CD4-positive, CD25-positive, alpha-beta regulatory T cell (primary cell): ENCODE measurements around the gene NOS2. TPM values are rescaled to one million over a fixed set of nuclear protein-coding genes. Genes with fewer than 3 reads are reported as not detected.

Source experiments
- ATAC-seq, 2 donors: fragments of 150-1000 bp; cut with Tn5 transposase; one replicate each; pipeline ENCODE4 v1.10.0; 2021; ENCODE audit warnings: low read depth in 2 of 2, moderate number of reproducible peaks in 2 of 2, moderate library complexity in 1 of 2
- DNase-seq, 3 donors: peaks; one replicate each; pipeline versions ENCODE4 v3.0.0 to v3.0.0-alpha.2; 2012 to 2022; ENCODE audit warnings: mixed read lengths in 1 of 3
- H3K27ac ChIP-seq: one replicate; pipeline ENCODE4 v1.7.0; 2013; ENCODE audit warnings: mild to moderate bottlenecking, low read length; ENCODE audit not compliant: insufficient read depth, poor library complexity, severe bottlenecking
- H3K27me3 ChIP-seq: one replicate; pipeline ENCODE4 v1.7.0; 2013; ENCODE audit warnings: low read length; ENCODE audit not compliant: control insufficient read depth, insufficient read depth
- H3K36me3 ChIP-seq: one replicate; pipeline ENCODE4 v1.7.0; 2013; ENCODE audit warnings: mild to moderate bottlenecking, low read length, moderate library complexity; ENCODE audit not compliant: control insufficient read depth, insufficient read depth
- H3K4me1 ChIP-seq: 2 replicates; pipeline ENCODE4 v1.7.0; 2013; ENCODE audit warnings: mild to moderate bottlenecking, low read length; ENCODE audit not compliant: insufficient read depth, control insufficient read depth, poor library complexity, severe bottlenecking
- H3K4me3 ChIP-seq: one replicate; pipeline ENCODE4 v1.7.0; 2013; ENCODE audit warnings: low read depth, mild to moderate bottlenecking, low read length, moderate library complexity
- H3K9me3 ChIP-seq, 2 experiments: 1 replicate in 1 of 2; 2 replicates in 1 of 2; pipeline ENCODE4 v1.7.0; 2013; ENCODE audit warnings: low read length in 2 of 2, mild to moderate bottlenecking in 1 of 2, moderate library complexity in 1 of 2; ENCODE audit not compliant: control insufficient read depth in 2 of 2
- H3K27ac Mint-ChIP-seq, 3 donors: one replicate each; pipeline ENCODE4 v1.8.0; 2020 to 2022; ENCODE audit warnings: mild to moderate bottlenecking in 3 of 3, mixed read lengths in 3 of 3, moderate library complexity in 2 of 3
- H3K27me3 Mint-ChIP-seq: one replicate; pipeline ENCODE4 v1.8.0; 2022; ENCODE audit warnings: mild to moderate bottlenecking, mixed read lengths
- H3K36me3 Mint-ChIP-seq: one replicate; pipeline ENCODE4 v1.8.0; 2020; ENCODE audit warnings: mixed read lengths
- H3K4me1 Mint-ChIP-seq, 4 donors: one replicate each; pipeline ENCODE4 v1.8.0; 2020 to 2022; ENCODE audit warnings: mixed read lengths in 4 of 4, mild to moderate bottlenecking in 1 of 4
- H3K4me3 Mint-ChIP-seq, 4 donors: one replicate each; pipeline ENCODE4 v1.8.0; 2020 to 2022; ENCODE audit warnings: mild to moderate bottlenecking in 4 of 4, mixed read lengths in 4 of 4, moderate library complexity in 3 of 4
- H3K9me3 Mint-ChIP-seq, 7 donors: one replicate each; pipeline ENCODE4 v1.8.0; 2020 to 2022; ENCODE audit warnings: mixed read lengths in 7 of 7, mild to moderate bottlenecking in 3 of 7, moderate library complexity in 2 of 7
- polyA plus RNA-seq, 4 donors: library from polyadenylated mRNA; unstranded; fragments of 300-500 nt; fragmentation: Illumina TruSeq; gene quantifications; one replicate each; pipeline ENCODE4 v1.2.3, GENCODE V29; 2021
- total RNA-seq: library from RNA; stranded (reverse); gene quantifications from one replicate; pipeline ENCODE4 v1.2.3, GENCODE V29; 2022

The NOS2 gene
- total and polyA plus RNA-seq, 5 donors from 2014 or later = 0.15 TPM; not detected in 4

DNA sequence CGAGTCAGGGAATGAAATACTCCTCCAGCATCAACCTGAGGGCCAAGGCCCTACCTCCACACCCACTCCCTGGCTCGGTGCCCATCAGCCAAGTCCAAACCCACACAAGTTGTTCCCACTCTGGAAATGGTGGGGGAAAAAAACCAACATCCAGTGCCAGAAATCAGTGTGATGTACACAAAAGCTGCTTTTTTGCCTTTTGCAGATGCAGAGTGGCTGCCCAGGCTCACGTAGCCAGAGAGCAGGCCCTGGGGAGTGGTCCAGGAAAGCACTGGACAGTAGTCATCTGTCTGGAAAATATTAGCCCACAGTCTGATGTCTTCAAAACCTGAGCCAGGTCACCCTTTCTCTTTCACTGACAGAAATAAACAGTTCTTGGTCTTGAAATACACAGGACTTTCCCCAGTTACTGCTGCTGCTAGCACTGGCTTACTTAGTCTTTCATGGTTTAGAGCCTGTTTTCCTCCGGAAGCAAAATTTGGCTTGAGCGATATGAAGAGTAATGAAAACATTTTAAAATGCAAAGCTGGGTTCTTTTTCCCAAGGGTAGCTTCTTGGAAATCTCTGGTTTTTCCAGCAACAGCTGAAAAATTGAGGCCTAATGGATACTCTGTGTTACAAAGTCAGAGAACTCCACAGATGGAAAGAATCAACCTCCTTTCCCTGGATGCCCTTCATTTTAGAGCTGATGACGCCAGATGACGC is 18.2 kb upstream of the NOS2 start:
- no peaks in the 10 kb centered on the region for H3K4me1 ChIP-seq
- H3K27ac ChIP-seq = no peak overlapping the region
- no peak overlapping the region for H3K4me3 ChIP-seq
- Mint-ChIP-seq H3K27me3 (peaks cover 9% of the 10 kb centered on the region), H3K36me3 (no peaks in the 10 kb centered on the region), H3K4me3 (no peak overlapping the region), H3K27ac (no peak overlapping the region), H3K9me3 (peaks cover 3 to 19% (median 5%) of the 10 kb centered on the region in 7 donors), H3K4me1 (no peaks in the 10 kb centered on the region)
- DNase-seq (no peak), ATAC-seq (no peak)
- H3K9me3 ChIP-seq = peaks cover 8 to 9% of the 10 kb centered on the region in 2 experiments
- peaks cover 3% of the 10 kb centered on the region for H3K27me3 ChIP-seq
- no peaks in the 10 kb centered on the region for H3K36me3 ChIP-seq

DNA sequence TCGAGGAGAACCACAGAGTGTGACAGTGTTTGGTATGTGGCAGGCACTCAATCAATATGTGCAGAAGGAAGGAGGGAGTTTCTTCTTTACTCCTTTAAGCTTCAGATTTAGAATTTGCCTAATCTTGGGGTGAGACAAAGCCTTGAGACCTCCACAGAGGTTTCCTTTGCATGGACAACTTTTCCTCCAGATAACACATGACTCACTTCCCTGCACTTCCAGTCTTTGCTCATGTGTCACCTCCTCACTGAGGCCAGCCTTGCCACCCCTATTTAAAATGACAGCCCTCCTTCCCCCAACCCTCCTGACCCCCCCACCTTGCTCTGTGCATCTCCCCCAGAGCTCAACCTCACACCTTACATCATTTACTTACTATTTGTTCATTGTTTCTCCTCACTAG is 17.4 kb upstream of the NOS2 start:
- H3K27ac ChIP-seq = no peak overlapping the region
- H3K4me1 ChIP-seq = no peaks in the 10 kb centered on the region
- Mint-ChIP-seq H3K27ac (no peak overlapping the region), H3K9me3 (peaks cover 0 to 19% (median 4%) of the 10 kb centered on the region in 7 donors), H3K4me1 (no peaks in the 10 kb centered on the region), H3K27me3 (peaks cover 9% of the 10 kb centered on the region), H3K36me3 (no peaks in the 10 kb centered on the region), H3K4me3 (no peak overlapping the region)
- peaks cover 4 to 8% of the 10 kb centered on the region in 2 experiments for H3K9me3 ChIP-seq
- DNase-seq (no peak), ATAC-seq (no peak)
- H3K27me3 ChIP-seq = peaks cover 3% of the 10 kb centered on the region
- no peaks in the 10 kb centered on the region for H3K36me3 ChIP-seq
- H3K4me3 ChIP-seq = no peak overlapping the region

DNA sequence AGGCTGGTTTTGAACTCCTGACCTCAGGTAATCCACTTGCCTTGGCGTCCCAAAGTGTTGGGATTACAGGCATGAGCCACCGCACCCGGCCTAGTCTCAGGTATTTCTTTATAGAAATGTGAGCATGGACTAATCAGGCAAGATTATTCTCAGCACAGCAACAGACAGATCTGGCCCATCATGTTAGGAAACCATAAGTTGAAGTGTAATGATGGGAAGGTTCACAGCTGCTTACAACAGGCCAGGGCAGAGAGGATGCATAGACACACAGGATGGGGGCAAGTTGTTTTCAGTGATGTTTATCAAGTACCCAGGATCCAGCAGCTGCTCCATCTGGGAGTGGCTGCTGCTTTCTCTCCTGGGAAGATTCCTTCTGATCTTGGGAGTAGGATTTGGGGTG is 16.6 kb upstream of the NOS2 start:
- no peak overlapping the region for H3K27ac Mint-ChIP-seq

DNA sequence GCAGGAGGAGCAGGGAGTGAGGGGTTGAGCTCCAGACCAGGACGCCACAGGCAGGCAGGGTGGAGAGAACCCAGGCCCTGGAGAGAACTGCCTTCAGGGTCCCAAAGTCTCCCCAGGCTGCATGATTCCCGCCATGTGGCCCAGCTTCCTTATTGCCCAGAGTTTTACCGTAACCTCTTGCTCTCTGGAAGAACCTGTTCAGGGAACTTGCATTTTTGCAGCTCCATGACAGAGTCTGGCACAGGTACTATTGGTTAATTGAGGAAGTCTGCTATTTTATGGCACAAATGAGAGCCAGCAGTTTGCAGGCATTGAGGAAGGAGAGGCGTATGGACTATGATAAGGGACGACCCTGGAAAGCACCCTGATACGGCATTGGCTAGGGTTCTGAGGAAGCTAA is 11.6 kb upstream of the NOS2 start:
- no peaks in the 10 kb centered on the region for H3K36me3 Mint-ChIP-seq
- H3K27ac Mint-ChIP-seq = no peak overlapping the region
- no peaks in the 10 kb centered on the region for H3K27me3 Mint-ChIP-seq
- H3K4me1 Mint-ChIP-seq = peaks cover 15 to 31% (median 24%) of the 10 kb centered on the region in 4 donors
- Histone ChIP-seq H3K27me3 (no peaks in the 10 kb centered on the region), H3K27ac (no peak overlapping the region), H3K4me3 (no peak overlapping the region), H3K9me3 (no peaks in the 10 kb centered on the region), H3K36me3 (no peaks in the 10 kb centered on the region), H3K4me1 (peaks cover 26% of the 10 kb centered on the region)
- H3K9me3 Mint-ChIP-seq = peaks cover 0 to 4% (median 0%) of the 10 kb centered on the region in 7 donors
- no peak for ATAC-seq
- no peak overlapping the region for H3K4me3 Mint-ChIP-seq
- DNase-seq = no peak

More for the DNA sequence above, 16.6 kb upstream of the NOS2 start:
- Histone ChIP-seq H3K4me1 (no peaks in the 10 kb centered on the region), H3K4me3 (no peak overlapping the region), H3K27ac (no peak overlapping the region), H3K27me3 (peaks cover 3% of the 10 kb centered on the region), H3K36me3 (no peaks in the 10 kb centered on the region), H3K9me3 (peaks cover 0 to 5% of the 10 kb centered on the region in 2 experiments)
- no peaks in the 10 kb centered on the region for H3K4me1 Mint-ChIP-seq
- ATAC-seq (no peak), DNase-seq (no peak)
- H3K4me3 Mint-ChIP-seq = no peak overlapping the region
- peaks cover 0 to 12% (median 4%) of the 10 kb centered on the region in 7 donors for H3K9me3 Mint-ChIP-seq
- H3K36me3 Mint-ChIP-seq = no peaks in the 10 kb centered on the region
- peaks cover 9% of the 10 kb centered on the region for H3K27me3 Mint-ChIP-seq

DNA sequence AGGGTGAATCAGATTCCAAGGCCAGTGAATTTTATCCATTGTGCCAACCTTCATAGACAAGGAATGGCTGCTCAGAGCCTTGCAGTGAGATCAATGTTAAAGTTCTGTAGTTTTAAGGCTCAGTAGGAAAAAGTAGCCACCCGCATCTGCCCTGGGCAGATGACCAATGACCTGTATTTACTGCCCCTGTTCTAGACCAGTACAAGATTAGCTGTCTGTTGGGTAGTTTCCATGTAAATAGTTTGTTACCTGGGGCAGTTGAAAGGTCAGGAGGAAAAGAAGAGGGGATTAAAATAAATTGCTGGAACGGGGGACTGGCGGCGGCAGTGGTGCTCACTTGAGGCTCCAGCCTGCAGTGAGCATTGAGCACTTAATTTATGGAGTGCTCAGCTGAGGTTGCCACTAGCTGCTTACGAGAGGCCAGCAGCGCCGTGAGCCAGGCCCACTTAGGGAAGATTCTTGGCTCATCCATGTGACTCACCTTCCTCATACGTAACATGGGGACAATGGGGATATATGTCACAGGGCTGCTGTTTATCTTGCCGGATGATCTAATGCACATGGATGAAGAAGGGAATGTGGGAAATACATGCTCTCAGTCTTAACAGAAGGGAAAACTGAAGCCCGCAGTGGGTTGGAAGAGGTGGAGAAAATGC is 10.7 kb upstream of the NOS2 start:
- H3K36me3 Mint-ChIP-seq = no peaks in the 10 kb centered on the region

DNA sequence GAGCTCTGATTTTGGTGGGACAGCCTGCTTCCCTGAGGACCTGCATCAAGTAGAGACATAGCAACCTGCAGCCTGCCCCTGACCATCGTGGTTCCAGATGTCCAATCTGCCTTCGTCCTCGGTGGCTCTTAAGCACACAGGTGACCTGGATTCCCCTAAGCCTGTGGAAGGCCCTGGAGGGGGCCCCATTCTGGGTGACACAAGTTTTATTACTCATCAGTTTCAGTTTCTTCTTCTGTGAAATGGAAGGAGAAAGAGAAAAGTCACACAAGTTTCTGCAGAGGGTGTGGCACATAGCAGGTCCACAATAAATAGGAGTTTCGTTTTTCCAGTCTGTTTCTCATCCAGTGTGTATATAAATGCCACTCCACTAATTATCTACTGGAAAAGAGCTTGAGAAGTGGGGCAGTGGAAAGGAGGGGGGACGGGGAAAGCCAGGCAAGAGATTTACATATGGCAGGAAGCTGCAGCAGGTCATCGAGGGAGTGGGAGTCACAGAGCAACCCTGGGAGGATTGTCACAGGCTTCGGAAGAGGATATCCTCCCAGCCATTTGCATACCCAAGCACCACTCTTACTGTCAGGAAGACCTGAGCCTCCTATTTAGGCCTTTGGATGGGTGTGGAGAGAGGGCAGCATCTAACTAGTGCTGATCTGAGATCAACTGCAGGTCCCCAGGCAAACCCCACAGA is 10.0 kb upstream of the NOS2 start:
- ATAC-seq = peak in 1 of 2 donors; percentile 26
- no peak overlapping the region for H3K27ac ChIP-seq
- peaks cover 0 to 1% (median 0%) of the 10 kb centered on the region in 7 donors for H3K9me3 Mint-ChIP-seq

More for the DNA sequence above, 10.7 kb upstream of the NOS2 start:
- Mint-ChIP-seq H3K27ac (peak overlapping the region in 1 of 3 donors; percentile 8), H3K4me1 (peaks cover 17 to 36% (median 25%) of the 10 kb centered on the region in 4 donors), H3K4me3 (no peak overlapping the region), H3K27me3 (no peaks in the 10 kb centered on the region), H3K9me3 (peaks cover 0 to 4% (median 0%) of the 10 kb centered on the region in 7 donors)
- ATAC-seq (no peak), DNase-seq (no peak)
- Histone ChIP-seq H3K9me3 (no peaks in the 10 kb centered on the region), H3K36me3 (no peaks in the 10 kb centered on the region), H3K4me3 (no peak overlapping the region), H3K4me1 (peaks cover 29% of the 10 kb centered on the region), H3K27ac (no peak overlapping the region), H3K27me3 (no peaks in the 10 kb centered on the region)

DNA sequence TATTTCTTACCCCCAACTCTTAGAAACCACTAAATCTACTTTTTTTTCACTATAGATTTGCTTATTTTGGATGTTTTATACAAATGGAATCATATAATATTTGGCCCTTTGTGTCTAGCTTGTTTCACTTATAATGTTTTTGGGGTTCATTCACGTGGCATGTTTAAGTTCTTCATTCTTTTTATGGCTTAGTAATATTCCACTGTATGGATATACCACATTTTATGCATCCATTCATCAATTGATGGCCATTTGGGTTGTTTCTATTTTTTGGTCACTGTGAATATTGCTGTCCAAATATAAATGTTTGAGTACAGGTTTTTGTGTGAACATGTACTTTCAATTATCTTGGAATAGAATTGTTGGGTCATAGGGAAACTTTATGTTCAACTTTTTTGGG is 9.2 kb upstream of the NOS2 start:
- no peak overlapping the region for H3K4me3 ChIP-seq
- Mint-ChIP-seq H3K9me3 (peaks cover 0 to 1% (median 0%) of the 10 kb centered on the region in 7 donors), H3K4me3 (peak overlapping the region in 1 of 4 donors; percentile 25), H3K27me3 (no peaks in the 10 kb centered on the region), H3K27ac (peak overlapping the region in 1 of 3 donors; percentile 95), H3K4me1 (peaks cover 18 to 45% (median 32%) of the 10 kb centered on the region in 4 donors), H3K36me3 (no peaks in the 10 kb centered on the region)
- no peaks in the 10 kb centered on the region for H3K36me3 ChIP-seq
- H3K9me3 ChIP-seq = no peaks in the 10 kb centered on the region
- no peak overlapping the region for H3K27ac ChIP-seq
- H3K4me1 ChIP-seq = peaks cover 38% of the 10 kb centered on the region
- no peak for ATAC-seq
- no peak for DNase-seq
- H3K27me3 ChIP-seq = no peaks in the 10 kb centered on the region

More for the DNA sequence above, 10.0 kb upstream of the NOS2 start:
- Histone ChIP-seq H3K4me3 (peak overlapping the region; percentile 30), H3K4me1 (peaks cover 36% of the 10 kb centered on the region), H3K9me3 (no peaks in the 10 kb centered on the region), H3K36me3 (no peaks in the 10 kb centered on the region), H3K27me3 (no peaks in the 10 kb centered on the region)
- H3K4me1 Mint-ChIP-seq = peaks cover 18 to 43% (median 31%) of the 10 kb centered on the region in 4 donors
- H3K27me3 Mint-ChIP-seq = no peaks in the 10 kb centered on the region
- peak in 1 of 3 donors; percentile 79 for DNase-seq
- peak overlapping the region in 1 of 4 donors; percentile 25 for H3K4me3 Mint-ChIP-seq
- H3K27ac Mint-ChIP-seq = peak overlapping the region; percentile 8 to 95 (median 61)
- no peaks in the 10 kb centered on the region for H3K36me3 Mint-ChIP-seq
